ENCODE measurements around the gene WNT9B. TPM values are rescaled to one million over a fixed set of nuclear protein-coding genes. Genes with fewer than 3 reads are reported as not detected.

WNT9B gene
- total and polyA plus RNA-seq, 2 of the 13 experiments (the other 11 are each of a cell fraction or from before 2014, with no cell fraction given), result not detected

- TF ChIP-seq ZFYVE20 (CRISPR knock-in tag; IDR thresholded peaks at IDR 0.05; ENCODE audit: borderline replicate concordance, low read depth) (no peak), ZSCAN30 (CRISPR knock-in tag; IDR thresholded peaks at IDR 0.05) (no peak), AKAP8 (CRISPR knock-in tag; IDR thresholded peaks at IDR 0.05) (no peak), ZNF468 (CRISPR knock-in tag; IDR thresholded peaks at IDR 0.05) (peak; percentile 69; the same call in 1 of the 2 replicates), MAFF (IDR thresholded peaks at IDR 0.05; ENCODE audit: low read depth, low read length) (no peak), RXRA (CRISPR knock-in tag; IDR thresholded peaks at IDR 0.05) (peak; percentile 86), MLXIP (CRISPR knock-in tag; IDR thresholded peaks at IDR 0.05; ENCODE audit: borderline replicate concordance) (no peak), ZNF891 (CRISPR knock-in tag; IDR thresholded peaks at IDR 0.05) (peak; percentile 99), TFAP4 (IDR thresholded peaks at IDR 0.05; ENCODE audit: borderline replicate concordance, low read depth) (peak; percentile 45; the same call in 1 of the 2 replicates), MIER3 (CRISPR knock-in tag; IDR thresholded peaks at IDR 0.05; ENCODE audit: borderline replicate concordance) (peak; percentile 82), ELF1 (CRISPR knock-in tag; IDR thresholded peaks at IDR 0.05) (peak; percentile 99), GATAD1 (CRISPR knock-in tag; IDR thresholded peaks at IDR 0.05) (peak; percentile 98), NFIB (CRISPR knock-in tag; IDR thresholded peaks at IDR 0.05; ENCODE audit: borderline replicate concordance) (no peak), ZNF660 (CRISPR knock-in tag; IDR thresholded peaks at IDR 0.05; ENCODE audit: borderline replicate concordance, low read depth) (no peak), ZHX1 (CRISPR knock-in tag; IDR thresholded peaks at IDR 0.05; ENCODE audit: low read depth) (0 out of 2 replicates have a peak, but pooled peaks have one; percentile 71), ZSCAN5A (CRISPR knock-in tag; IDR thresholded peaks at IDR 0.05; ENCODE audit: borderline replicate concordance) (peak; percentile 98), RELA (CRISPR knock-in tag; IDR thresholded peaks at IDR 0.05) (peak; percentile 84; the same call in 1 of the 2 replicates), IRF9 (CRISPR knock-in tag; IDR thresholded peaks at IDR 0.05; ENCODE audit: borderline replicate concordance) (peak; percentile 95), FLYWCH1 (CRISPR knock-in tag; IDR thresholded peaks at IDR 0.05) (no peak), MLLT10 (CRISPR knock-in tag; IDR thresholded peaks at IDR 0.05) (no peak)
Measured at GRCh38 chr17:46922804-46923635, 71.6 kb downstream of the WNT9B start, which contains the start of gene GOSR2 (continued).
